ENCODE results near the gene MFAP3L. TPM values are rescaled to one million over a fixed set of nuclear protein-coding genes. Genes with fewer than 3 reads are reported as not detected.

Gene MFAP3L
- total RNA-seq, 1 experiment from 2014 or later: 7.9 TPM

DNA sequence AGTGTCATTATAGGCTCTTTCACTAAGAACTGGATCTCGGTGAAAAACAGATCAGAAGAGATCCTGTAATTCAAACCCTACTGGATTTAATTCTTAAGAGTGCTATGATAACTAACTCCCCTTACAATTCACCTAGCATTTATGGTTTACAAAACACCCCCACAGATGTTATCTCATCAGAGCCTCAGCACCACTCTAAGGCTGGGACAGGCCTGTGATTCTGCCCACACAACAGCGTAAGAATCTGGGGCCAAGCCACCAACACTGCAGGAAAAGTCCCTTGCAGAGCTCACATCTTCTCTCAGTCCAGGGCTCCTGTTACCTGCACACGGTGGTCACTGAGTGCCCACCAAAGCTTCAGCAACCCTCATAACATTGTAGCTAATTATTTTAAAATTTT, 8.9 kb downstream of the MFAP3L start:
- no peaks in the 10 kb centered on the region for H3K36me3 ChIP-seq (ENCODE audit: control insufficient read depth, insufficient read depth, low read length)
- DNase-seq (ENCODE audit: low read depth, low spot score) (no peak), ATAC-seq (no peak)
- POLR2A ChIA-PET: no interaction called here
- in situ Hi-C loops (cut with HindIII; ENCODE audit: low pct_unique_long_range_greater_than_20kb, low sequenced_read_pairs) (no loop called here), intact Hi-C loops (cut with micrococcal nuclease; ENCODE audit: unreplicated experiment) (no loop called here)
- H3K9me3 ChIP-seq (ENCODE audit: control insufficient read depth, insufficient read depth, low read depth, low read length): no peaks in the 10 kb centered on the region
- no peak overlapping the region for H3K4me3 ChIP-seq (ENCODE audit: low read depth in 2 of 2, low read length in 2 of 2)
- H3K4me1 ChIP-seq (ENCODE audit: control insufficient read depth, insufficient read depth, low read length): no peaks in the 10 kb centered on the region
- H3K27ac ChIP-seq (ENCODE audit: low read length): no peak overlapping the region
- BruUV-seq (replicated peaks): no TSS peak
- TF ChIP-seq SIN3A (IDR thresholded peaks at IDR 0.05; ENCODE audit: borderline replicate concordance, insufficient read depth, low read depth, low read length): no peak
- TF ChIP-seq, protein P1, sequence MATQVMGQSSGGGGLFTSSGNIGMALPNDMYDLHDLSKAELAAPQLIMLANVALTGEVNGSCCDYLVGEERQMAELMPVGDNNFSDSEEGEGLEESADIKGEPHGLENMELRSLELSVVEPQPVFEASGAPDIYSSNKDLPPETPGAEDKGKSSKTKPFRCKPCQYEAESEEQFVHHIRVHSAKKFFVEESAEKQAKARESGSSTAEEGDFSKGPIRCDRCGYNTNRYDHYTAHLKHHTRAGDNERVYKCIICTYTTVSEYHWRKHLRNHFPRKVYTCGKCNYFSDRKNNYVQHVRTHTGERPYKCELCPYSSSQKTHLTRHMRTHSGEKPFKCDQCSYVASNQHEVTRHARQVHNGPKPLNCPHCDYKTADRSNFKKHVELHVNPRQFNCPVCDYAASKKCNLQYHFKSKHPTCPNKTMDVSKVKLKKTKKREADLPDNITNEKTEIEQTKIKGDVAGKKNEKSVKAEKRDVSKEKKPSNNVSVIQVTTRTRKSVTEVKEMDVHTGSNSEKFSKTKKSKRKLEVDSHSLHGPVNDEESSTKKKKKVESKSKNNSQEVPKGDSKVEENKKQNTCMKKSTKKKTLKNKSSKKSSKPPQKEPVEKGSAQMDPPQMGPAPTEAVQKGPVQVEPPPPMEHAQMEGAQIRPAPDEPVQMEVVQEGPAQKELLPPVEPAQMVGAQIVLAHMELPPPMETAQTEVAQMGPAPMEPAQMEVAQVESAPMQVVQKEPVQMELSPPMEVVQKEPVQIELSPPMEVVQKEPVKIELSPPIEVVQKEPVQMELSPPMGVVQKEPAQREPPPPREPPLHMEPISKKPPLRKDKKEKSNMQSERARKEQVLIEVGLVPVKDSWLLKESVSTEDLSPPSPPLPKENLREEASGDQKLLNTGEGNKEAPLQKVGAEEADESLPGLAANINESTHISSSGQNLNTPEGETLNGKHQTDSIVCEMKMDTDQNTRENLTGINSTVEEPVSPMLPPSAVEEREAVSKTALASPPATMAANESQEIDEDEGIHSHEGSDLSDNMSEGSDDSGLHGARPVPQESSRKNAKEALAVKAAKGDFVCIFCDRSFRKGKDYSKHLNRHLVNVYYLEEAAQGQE (IDR thresholded peaks at IDR 0.05; ENCODE audit: insufficient read depth in 1 of 2, low read depth in 2 of 2, low read length in 1 of 2): no peak
- TF ChIP-seq TCF7L2 (IDR thresholded peaks at IDR 0.05; ENCODE audit: low read depth, low read length): no peak
- TF ChIP-seq, protein P2, sequence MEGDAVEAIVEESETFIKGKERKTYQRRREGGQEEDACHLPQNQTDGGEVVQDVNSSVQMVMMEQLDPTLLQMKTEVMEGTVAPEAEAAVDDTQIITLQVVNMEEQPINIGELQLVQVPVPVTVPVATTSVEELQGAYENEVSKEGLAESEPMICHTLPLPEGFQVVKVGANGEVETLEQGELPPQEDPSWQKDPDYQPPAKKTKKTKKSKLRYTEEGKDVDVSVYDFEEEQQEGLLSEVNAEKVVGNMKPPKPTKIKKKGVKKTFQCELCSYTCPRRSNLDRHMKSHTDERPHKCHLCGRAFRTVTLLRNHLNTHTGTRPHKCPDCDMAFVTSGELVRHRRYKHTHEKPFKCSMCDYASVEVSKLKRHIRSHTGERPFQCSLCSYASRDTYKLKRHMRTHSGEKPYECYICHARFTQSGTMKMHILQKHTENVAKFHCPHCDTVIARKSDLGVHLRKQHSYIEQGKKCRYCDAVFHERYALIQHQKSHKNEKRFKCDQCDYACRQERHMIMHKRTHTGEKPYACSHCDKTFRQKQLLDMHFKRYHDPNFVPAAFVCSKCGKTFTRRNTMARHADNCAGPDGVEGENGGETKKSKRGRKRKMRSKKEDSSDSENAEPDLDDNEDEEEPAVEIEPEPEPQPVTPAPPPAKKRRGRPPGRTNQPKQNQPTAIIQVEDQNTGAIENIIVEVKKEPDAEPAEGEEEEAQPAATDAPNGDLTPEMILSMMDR (IDR thresholded peaks at IDR 0.05): no peak
- TF ChIP-seq POLR2AphosphoS5 (IDR thresholded peaks at IDR 0.05; ENCODE audit: low read depth, low read length): no peak
- H3K27me3 ChIP-seq (ENCODE audit: control insufficient read depth, insufficient read depth, low read length): no peaks in the 10 kb centered on the region
- CTCF ChIA-PET: no interaction called here

DNA sequence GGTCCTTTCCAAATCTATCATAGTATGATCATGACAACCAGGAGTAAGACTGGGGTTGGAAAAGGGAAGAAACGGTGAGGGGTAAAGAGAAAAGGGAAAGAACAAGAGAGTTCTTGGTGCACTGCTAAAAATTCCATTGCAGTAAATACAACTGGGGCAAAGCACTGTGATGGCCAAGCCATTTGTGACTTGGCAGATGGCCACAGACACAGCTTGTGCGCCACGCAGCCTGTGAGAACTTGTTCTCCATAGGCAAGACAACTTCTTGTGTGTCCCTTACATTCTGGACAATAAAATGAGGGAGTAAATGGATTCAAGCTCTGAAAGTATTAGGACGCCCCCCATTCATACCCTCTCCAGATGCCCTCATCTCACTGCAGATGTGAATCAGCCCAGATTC, 10.9 kb downstream of the MFAP3L start:
- TF ChIP-seq, protein P2 (IDR thresholded peaks at IDR 0.05): no peak
- TF ChIP-seq, protein P1 (IDR thresholded peaks at IDR 0.05; ENCODE audit: insufficient read depth in 1 of 2, low read depth in 2 of 2, low read length in 1 of 2): no peak
- no peak for TF ChIP-seq TCF7L2 (IDR thresholded peaks at IDR 0.05; ENCODE audit: low read depth, low read length)
- no peak for TF ChIP-seq POLR2AphosphoS5 (IDR thresholded peaks at IDR 0.05; ENCODE audit: low read depth, low read length)
- TF ChIP-seq SIN3A (IDR thresholded peaks at IDR 0.05; ENCODE audit: borderline replicate concordance, insufficient read depth, low read depth, low read length): no peak
- ChIA-PET CTCF (no interaction called here), POLR2A (no interaction called here)
- H3K36me3 ChIP-seq (ENCODE audit: control insufficient read depth, insufficient read depth, low read length): no peaks in the 10 kb centered on the region
- ATAC-seq (no peak), DNase-seq (ENCODE audit: low read depth, low spot score) (no peak)
- H3K4me1 ChIP-seq (ENCODE audit: control insufficient read depth, insufficient read depth, low read length): no peaks in the 10 kb centered on the region
- H3K9me3 ChIP-seq (ENCODE audit: control insufficient read depth, insufficient read depth, low read depth, low read length): no peaks in the 10 kb centered on the region
- H3K27ac ChIP-seq (ENCODE audit: low read length): no peak overlapping the region
- in situ Hi-C loops (cut with HindIII; ENCODE audit: low pct_unique_long_range_greater_than_20kb, low sequenced_read_pairs): no loop called here
- no peak overlapping the region for H3K4me3 ChIP-seq (ENCODE audit: low read depth in 2 of 2, low read length in 2 of 2)
- intact Hi-C loops (cut with micrococcal nuclease; ENCODE audit: unreplicated experiment): no loop called here
- BruUV-seq (replicated peaks): no TSS peak
- no peaks in the 10 kb centered on the region for H3K27me3 ChIP-seq (ENCODE audit: control insufficient read depth, insufficient read depth, low read length)
